NCI-H774 (cell line): ENCODE results near the gene TMEM161A.
"Not testable (repeated sequence)": the region's sequence is repeated elsewhere in the genome, so short reads cannot be mapped to it uniquely, and the experiment has no call there.

Experiments
- DNase-seq: peaks from one replicate; lab custom pipeline; 2025; lab: John Stamatoyannopoulos, UW

TMEM161A gene

DNA sequence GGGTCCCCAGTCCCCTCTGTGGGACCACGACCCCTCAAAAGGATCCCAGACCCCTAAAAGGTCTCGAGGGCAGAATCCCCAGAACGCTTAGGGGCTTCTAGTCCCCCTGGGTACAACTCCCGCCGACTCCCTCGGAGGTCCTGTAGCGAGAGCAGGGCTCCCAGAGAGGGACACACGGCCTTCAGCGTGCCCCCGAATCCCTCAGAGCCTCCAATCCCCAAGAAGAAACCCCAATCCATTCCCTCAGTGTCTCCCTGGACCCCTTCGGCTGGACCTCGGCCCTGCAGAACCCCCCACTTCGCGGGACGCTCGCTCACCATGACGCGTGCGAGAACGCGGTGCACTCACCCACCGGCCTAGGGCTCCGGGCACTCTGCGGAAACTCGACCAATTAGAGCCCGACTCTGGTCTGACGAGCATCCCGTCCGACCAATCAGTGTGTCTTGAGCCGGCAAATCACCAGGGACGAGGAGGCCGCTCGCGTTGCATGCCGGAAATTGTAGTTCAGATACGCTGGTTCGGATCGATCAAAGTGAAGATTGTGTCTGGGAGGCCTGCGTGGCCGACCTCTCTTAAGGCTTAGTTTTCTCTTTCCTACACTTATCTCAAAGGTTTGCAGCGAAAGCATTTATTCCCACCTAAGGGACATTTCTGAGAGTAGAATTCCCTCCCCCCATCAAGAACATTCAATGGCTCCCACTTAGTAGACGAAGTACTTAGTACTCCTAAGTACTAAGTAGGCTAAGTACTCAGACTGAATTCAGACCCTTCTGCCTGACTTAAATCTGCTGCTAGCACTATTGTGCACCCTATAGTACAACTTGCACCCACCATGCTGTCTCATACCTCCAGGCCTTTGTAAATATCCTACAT lies at the start of gene TMEM161A:
TSS of gene TMEM161A (minus strand) at position 370 of the 873 bp plus-strand sequence. CDS start at position 320, 50 bp downstream.
- DNase-seq: peak; percentile 95

DNA sequence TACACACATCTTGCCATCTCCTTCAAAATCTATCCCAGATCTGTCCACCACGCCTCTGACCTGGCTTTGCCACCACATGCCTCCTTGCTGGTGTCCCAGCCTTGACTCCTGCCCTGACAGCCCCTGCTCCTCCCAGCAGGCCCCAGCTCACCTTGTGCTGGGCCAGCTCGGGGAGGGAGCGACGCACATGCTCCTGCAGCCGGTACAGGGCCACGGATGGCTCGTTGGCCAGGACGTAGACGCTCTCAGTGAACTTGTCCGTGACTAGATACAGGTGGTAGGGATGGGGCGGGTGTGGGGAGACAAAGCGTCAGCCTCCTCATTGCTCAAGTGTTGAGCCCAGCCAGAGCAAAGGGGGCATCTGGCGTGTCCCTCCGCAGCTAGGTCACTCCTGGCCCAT lies 48.5 kb upstream of the TMEM161A start:
- no peak for DNase-seq

DNA sequence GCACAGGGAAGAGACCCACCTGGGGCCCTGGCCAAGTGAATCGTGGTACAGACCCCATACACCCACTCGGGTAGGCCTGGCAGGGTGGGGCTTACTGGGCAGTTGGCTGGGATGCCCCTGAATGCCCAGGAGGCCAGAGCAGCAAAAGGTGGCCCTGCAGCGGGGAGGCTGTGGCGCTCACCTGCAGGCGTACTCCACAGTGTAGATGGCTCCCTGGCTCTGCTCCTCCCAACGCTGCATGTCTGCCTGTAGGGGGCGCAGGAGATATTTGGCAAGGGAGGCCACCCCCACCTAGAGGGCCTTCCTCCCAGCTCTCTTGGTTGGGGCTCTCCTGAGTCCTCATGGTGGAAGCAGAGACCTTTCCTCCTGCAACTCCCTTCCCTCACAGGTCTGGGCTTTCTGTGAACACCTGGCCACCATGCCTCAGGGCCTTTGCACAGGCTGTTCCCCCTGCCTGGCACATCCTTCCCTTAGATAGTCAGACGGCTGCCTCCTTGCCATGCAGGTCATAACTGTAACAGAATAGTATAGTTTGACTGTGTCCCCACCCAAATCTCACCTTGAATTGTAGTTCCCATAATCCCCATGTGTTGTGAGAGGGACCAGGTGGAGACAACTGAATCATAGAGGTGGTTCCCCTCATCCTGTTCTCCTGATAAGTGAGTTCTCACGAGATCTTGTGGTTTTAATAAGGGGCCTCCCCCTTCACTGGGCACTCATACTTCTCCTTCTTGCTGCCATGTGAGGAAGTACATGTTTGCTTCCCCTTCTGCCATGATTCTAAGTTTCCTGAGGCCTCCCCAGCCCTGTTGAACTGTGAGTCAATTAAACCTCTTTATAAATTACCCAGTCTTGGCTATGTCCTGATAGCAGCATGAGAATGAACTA lies 47.8 kb upstream of the TMEM161A start:
- peak; percentile 19 for DNase-seq

DNA sequence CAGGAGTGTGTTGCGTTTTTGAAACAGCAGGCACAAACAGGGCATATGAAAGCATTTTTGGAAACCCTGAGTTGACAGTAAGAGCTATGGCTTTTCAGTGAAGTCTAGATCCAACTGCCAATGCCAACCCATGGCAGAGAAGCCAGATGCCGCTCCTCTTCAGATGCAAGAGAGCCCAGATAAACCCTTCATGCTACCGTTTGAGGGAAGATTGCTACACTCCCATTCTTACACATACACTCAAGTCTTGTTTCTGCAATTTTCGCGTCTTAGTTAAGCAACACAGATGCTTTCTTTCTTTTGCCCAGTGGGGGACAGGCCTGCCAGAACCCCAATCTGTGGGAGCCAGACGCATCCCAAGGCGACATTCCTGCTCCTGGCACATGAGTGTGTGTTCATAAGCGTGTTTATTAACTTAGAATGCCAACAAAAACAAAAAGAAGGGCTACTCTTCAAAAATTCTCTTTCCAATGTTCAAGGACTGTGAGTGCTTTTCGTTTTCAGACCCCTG lies 43.3 kb upstream of the TMEM161A start:
- no peak for DNase-seq

DNA sequence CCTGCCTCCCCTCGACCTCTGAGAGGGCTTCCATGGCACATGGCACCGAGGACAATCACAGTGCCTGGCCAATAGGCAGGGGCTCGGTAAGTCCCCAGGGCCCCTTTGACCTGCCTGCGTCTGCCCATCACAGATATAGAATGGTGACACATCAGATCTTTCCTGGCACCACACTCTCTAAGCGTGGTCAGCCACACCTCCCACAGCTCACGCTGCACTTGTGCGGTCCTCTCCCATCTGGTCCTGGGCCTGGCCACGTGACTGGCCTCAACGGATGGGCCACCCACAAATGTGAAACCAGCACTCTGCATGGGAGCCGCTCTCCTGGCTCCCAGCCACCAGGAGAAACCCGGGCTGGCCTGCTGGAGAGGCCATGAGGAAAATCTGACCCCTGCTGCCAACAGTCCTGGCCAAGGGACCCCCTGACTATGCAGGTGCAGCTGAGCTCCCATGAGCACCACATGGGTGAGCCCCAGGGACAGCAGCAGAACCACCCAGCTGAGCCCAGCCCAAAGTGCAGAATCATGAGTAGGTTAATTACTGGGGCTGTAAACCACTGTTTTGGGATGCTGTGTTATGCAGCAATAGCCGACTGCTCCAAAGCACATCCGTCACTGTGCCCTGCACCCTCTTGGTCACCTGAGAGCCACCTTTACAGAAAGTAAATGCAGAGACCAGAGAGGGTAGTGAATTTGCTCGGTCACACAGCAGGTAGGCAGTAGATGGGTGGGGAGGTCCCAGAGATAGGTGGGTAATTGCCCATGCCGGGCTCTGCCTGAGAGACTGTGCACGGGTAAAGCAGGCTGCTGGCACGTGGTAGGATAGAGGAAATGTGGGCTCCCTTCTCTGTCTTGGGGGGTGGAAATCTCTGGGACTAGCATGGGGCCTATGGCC lies 41.5 kb upstream of the TMEM161A start:
- no peak for DNase-seq

DNA sequence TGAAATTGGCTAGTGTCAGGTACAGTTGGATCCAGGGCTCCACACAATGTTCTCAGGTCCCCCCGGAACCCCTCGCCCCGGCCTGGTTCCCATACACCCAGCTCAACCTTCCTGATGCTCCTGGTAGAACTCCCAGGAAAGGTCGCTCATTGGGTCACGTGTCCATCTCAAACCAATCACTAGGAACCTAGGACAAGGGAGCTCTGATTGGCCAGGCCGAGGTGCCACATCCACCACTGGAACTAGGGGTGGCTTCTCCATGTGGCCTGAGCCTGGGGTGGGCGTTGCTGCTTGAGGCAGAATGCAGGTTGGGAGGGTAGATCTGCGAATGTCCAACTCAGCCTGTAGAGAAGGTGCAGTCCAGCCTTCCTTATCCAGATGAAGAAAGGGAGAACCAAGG lies 38.7 kb upstream of the TMEM161A start:
- no peak for DNase-seq

DNA sequence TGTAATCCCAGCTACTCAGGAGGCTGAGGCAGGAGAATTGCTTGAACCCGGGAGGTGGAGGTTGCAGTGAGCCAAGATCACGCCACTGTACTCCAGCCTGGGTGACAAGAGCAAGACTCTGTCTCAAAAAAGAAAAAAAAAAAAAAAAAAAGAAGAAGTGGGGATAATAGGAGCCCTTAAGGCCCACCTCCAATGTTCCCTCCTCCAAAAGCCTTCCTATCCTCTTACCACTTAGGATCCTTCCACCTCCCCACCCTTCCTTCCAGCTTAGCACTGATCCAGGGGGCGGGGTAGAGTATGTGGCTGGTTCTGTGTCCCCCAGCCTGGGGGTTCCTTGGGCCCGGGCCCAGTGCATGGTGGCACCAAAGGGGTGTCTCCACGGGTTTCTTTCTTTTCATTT lies 35.0 kb upstream of the TMEM161A start:
- not testable (repeated sequence) for DNase-seq

DNA sequence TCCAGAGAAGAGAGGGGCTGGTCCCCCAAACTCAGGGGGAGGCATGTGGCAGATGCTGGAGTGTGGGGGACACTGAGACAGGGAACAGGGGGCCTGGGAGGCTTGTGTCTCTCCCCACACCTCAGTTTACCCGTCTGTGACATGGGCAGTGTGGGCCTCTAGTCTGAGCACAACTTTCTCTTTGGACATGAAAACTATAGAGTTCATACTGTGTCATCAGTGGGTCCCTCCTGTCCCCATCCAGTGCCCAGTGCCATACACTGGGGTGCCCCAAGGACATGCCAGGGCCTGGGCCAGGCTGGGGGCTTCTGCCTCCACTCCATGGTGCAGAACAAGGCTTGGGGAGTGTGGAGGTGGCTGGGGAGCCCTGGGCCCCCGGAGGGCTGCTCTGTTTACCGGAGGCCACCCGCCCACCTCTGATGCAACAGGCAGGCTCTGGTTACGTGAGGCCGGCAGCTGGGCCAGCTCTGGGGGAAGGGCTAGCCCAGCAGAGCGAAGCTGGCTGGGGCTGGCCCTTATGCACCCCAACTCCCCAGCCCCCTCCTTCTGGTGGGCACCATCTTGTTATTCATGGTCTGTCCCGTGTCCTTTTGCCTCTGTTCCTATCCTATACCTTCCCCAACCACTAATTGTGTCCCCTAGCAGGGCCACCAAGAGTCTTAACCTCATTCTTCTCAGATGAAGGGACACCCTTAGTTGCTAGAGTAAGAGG lies 33.7 kb upstream of the TMEM161A start:
- no peak for DNase-seq

DNA sequence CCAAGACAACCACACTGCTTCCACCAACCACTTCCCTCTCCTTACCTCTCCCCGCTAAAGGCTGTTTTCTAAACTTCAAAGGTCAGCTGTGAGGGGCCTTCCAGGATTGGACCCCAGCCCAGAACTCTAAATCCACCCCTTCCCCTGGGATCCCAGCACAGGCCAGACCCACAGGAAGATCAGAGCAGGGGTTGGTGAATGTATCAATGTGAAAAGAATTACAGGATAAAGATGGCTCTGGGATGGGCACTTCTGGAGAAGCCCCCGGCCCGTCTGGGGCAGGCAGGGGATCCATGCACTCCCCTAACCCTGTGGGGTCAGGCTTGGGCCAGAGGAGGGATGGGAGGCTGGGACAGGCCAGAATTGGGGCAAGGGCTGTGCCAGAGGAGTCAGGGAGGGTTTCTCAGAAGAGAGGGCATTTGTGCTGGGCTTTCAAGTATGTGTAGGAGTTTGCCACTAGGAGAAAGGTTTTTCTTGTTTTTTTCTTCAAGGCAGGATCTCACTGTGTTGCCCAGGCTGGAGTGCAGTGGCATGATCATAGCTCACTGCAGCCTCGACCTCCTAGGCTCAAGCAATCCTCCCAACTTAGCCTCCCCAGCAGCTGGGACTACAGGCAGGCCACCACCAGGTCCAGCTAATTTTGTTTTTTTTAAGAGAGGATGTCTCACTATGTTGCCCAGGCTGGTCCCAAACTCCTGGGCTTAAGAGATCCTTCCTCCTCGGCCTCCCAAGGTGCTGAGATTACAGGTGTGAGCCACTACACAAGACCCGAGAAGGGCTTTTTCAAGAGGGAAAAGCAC lies 32.8 kb upstream of the TMEM161A start:
- DNase-seq: no peak

DNA sequence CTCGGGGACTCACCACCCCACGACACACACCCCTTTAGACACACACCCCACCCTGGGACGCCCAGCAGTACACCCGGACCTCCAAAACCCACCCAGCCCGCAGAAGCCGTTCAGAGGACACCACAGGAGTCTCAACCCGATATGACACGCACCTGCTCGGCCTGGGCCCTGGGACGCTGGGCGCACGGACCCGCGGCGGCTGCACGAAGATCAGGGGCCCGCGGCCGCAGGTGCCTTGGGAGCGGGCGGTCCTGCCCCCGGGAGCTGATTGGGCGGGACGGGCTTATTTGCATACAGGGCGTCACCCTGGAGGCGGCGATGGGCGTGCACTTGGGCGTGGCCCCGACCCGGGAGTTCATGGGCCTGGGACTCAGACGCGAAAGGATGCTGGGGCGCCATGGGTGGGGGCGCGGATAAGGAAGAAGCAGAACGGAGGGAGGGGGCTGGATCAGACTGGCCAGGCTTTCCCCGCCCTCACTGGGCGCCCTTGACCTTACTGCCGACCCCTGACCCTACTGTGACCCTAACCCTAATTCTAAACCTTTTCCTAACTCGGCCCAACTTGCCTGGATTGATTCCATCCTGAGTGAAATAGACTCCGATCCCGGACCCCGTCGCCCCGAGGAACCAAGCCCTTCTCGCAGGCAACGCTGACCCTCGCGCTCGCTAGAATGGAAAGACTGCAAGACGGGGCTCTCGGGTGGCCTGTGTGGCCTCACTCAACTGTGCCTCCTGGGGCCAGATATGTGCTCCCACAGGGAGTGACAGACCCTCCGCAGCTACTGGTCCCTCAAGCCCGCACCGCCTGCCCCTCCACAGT lies 32.0 kb upstream of the TMEM161A start, which contains the start of gene MEF2B:
TSS of gene MEF2B (minus strand) at position 211 of the 820 bp plus-strand sequence. CDS start 19,528 bp downstream, outside the sequence.
- DNase-seq: peak; percentile 67

DNA sequence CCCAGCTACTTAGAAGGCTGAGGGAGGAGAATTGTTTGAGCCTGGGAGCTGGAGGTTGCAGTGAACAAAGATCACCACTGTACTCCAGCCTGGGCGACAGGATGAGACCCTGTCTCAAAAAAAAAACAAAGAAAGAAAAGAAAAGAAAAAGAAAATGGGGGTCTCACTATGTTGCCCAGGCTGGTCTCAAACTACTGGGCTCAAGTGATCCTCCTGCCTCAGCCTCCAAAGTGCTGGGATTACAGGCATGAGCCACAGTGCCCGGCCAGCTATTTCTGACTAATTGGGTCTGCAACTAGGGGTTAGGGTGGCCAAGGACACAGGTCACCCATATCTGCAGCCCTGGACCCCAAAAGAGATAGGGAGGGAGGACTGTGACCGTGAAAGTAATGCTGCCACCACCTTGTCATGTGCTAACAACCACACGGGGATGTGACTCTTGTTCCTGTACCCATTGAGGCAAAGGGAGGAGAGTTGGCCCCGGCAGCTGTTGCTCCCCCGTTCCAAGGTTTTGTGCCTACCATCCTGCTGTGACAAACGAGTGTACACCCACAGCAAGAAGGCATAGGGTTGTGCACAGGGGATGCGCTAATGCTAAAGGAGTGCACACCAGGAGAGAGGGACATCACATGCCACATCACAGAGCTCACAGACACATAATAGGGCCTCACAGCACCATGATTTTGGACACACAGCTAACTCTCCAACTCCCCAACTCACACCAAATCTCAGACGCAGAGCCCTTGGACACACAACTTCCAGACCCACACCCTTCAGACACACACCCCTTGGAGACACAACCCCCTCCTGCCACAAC lies 31.2 kb upstream of the TMEM161A start:
- no peak for DNase-seq

DNA sequence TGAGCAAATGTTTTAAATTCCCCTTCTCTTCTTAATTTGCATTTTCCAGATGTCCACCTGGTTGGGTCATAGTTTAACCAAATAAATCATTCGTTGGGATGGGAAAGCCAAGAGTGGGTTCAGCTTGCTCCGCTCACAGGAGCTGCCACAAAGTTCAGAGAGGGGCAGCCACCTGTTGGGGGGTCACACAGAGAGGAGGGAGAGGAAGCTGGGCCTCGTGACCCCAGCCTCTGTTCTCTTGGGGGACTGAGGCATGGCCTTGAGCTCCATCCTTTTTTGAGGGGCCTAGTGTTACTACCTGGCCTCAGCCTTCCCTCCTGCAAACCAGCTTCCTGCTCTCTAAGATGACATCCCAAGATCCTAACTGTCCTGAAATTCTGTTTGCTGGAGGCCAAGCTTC lies 29.3 kb upstream of the TMEM161A start:
- no peak for DNase-seq

DNA sequence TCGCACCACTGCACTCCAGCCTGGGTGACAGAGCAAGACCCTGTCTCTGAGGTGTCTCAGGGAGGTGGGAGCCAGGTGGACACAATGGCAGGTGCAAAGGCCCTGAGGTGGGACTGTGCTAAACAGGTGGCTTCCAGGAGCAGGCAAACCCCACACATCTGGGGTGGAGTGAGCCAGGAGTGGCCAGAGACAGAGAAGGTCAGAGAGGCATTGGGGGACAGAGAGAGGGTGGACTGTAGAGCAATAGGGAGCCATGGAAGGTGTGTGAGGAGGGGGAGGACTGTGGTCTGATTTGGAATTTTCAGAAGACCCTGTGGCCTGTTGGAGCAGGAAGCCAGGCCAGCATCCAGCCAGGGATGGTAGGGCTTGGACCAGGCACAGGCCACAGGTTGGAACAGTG lies 27.1 kb upstream of the TMEM161A start:
- DNase-seq: no peak

DNA sequence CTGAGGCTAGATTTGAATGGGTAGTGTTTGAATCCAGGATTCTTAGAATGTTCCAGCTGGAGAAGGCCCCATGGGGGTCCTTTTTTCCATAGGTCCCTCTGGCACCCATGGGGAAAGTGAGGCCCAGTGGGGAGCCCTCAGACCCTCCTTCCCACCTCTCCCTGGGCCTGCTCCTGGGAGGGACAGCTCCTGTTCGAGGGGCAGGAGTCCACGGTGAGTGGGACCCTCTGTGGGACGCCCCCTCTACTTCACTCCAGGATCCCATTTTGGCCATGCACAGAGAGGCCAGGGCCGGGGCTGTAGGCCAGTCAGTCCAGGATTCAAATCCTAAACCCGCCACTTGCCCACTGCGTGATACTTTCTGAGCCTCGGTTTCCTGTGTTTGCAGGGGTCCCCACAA lies 24.2 kb upstream of the TMEM161A start:
- no peak for DNase-seq

DNA sequence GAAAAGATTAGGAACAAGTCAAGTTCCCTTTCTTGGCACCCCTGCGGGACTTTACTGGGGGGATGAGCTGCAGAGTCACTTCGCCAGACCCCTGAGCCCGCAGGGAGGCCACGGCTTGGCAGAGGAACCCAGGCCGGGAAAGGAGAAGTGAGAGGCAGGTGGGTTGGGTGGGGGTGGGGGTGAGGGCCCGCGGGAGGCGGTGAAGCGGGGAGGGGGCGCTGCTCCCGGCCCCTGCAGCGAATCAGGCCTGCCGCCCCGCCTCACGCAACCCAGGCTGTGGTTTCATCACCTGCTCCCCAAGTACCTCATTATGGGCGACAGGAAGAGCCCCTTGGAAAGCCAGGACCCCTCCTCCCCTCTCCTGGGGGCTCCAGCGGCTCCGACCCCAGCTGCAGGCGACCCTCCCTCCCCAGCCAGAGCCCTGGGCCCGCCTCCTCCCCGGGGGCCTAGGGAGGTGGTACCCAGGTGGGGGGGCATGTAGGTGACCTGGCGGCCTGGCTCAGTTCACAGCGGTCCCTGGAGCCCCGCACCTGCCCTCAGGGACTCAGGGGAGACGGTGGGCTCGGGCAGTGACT lies 22.3 kb upstream of the TMEM161A start:
- DNase-seq: no peak

DNA sequence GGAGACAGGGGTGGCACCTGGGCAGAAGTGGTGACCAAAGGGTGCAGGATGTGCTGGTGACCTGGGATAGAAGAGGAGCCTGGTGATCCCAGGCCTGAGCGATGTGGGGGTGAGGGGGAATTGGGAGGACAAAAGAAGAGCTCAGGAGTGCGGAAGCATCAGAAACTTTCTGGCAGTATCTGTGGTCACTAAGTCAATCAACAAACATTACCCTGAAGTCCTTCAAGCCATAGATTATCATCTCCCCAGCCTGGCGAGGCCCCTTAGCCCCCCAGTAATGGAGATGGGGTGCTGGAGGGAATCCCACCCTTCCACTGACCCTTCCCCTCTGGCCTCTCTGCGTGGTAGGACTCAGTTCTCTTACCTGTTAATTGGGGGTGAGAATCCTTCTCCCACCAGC lies 21.3 kb upstream of the TMEM161A start:
- no peak for DNase-seq

DNA sequence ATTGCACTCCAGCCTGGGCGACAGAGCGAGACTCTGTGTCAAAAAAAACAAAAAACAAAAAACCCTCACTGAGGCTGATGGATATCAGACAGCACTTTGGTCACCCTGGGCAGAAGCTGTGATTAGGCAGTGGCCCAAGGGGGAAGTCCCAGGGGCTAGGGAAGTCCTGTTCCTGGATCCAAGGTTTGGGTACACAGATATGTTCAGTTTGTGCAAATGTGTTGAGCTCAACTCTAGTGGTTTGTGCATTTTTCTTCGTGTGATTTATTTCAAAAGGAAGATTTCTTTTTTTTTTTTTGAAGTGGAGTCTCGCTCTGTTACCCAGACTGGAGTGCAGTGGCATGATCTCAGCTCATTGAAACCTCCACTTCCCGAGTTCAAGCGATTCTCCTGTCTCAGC lies 19.5 kb upstream of the TMEM161A start:
- DNase-seq: no peak
